CD4-positive, alpha-beta T cell (primary cell): ENCODE measurements around the gene SCAMP1. TPM values are rescaled to one million over a fixed set of nuclear protein-coding genes. Genes with fewer than 3 reads are reported as not detected.
"Not testable (repeated sequence)": the region's sequence is repeated elsewhere in the genome, so short reads cannot be mapped to it uniquely, and the experiment has no call there.

ENCODE experiments used
- ATAC-seq: fragments of 200-7000 bp; cut with Tn5 transposase; one replicate; pipeline ENCODE4 v1.10.0; 2022; ENCODE audit warnings: mild to moderate bottlenecking; ENCODE audit not compliant: poor library complexity
- CTCF ChIA-PET: fragments of 350-600 bp; sonication (Branson Sonifier 250); formaldehyde crosslinking; loops from one replicate; lab custom pipeline; 2021; ENCODE audit warnings: antibody characterized with exemption, inconsistent platforms; lab: Charles Lee
- POLR2A ChIA-PET: fragments of 350-600 bp; sonication (Branson Sonifier 250); formaldehyde crosslinking; loops from one replicate; lab custom pipeline; 2021; ENCODE audit warnings: antibody characterized with exemption, inconsistent platforms; lab: Charles Lee
- DNase-seq, 14 experiments: peaks; one replicate each; pipeline ENCODE4 v3.0.0-alpha.2; 2013 to 2020; ENCODE audit warnings: mixed read lengths in 2 of 14
- H3K27ac ChIP-seq, 2 donors: one replicate each; pipeline versions ENCODE4 v1.5.1 to v1.7.0; 2013; ENCODE audit warnings: low read length in 2 of 2, low read depth in 1 of 2, mild to moderate bottlenecking in 1 of 2
- H3K27me3 ChIP-seq, 2 experiments: 1 replicate in 1 of 2; 2 replicates in 1 of 2; pipeline versions ENCODE4 v1.6.1 to v1.7.0; 2013; ENCODE audit warnings: low read length in 2 of 2, control low read depth in 1 of 2, mild to moderate bottlenecking in 1 of 2, moderate library complexity in 1 of 2; ENCODE audit not compliant: insufficient read depth in 2 of 2, control insufficient read depth in 1 of 2
- H3K36me3 ChIP-seq: one replicate; pipeline ENCODE4 v1.6.1; 2013; ENCODE audit warnings: low read length, control low read depth; ENCODE audit not compliant: insufficient read depth
- H3K4me1 ChIP-seq: one replicate; pipeline ENCODE4 v1.6.1; 2013; ENCODE audit warnings: low read length, control low read depth; ENCODE audit not compliant: insufficient read depth
- H3K4me3 ChIP-seq: one replicate; pipeline ENCODE4 v1.5.1; 2013; ENCODE audit warnings: mild to moderate bottlenecking, low read length, moderate library complexity
- H3K9me3 ChIP-seq, 2 experiments: 1 replicate in 1 of 2; 2 replicates in 1 of 2; pipeline versions ENCODE4 v1.6.1 to v1.7.0; 2013; ENCODE audit warnings: low read length in 2 of 2, mild to moderate bottlenecking in 2 of 2, control low read depth in 1 of 2, moderate library complexity in 1 of 2; ENCODE audit not compliant: control insufficient read depth in 1 of 2, insufficient read depth in 1 of 2
- H3K27ac Mint-ChIP-seq: one replicate; pipeline ENCODE4 v1.8.0; 2020; ENCODE audit warnings: mixed read lengths
- H3K27me3 Mint-ChIP-seq: one replicate; pipeline ENCODE4 v1.8.0; 2021; ENCODE audit warnings: mixed read lengths
- H3K36me3 Mint-ChIP-seq: one replicate; pipeline ENCODE4 v1.8.0; 2021; ENCODE audit warnings: low read depth, mixed read lengths
- H3K4me1 Mint-ChIP-seq: one replicate; pipeline ENCODE4 v1.8.0; 2021; ENCODE audit warnings: low read depth, mixed read lengths
- H3K4me3 Mint-ChIP-seq: one replicate; pipeline ENCODE4 v1.8.0; 2020; ENCODE audit warnings: mild to moderate bottlenecking, mixed read lengths
- H3K9me3 Mint-ChIP-seq: one replicate; pipeline ENCODE4 v1.8.0; 2020; ENCODE audit warnings: mixed read lengths
- CTCF ChIP-seq: fragments of 200-600 bp; IDR thresholded peaks from one replicate; pipeline ENCODE4 v1.8.0; 2022; ENCODE audit warnings: antibody characterized with exemption, mild to moderate bottlenecking
- intact Hi-C, 2 experiments: fragments of 100-400 bp; cut with DNase I in 1 of 2; cut with micrococcal nuclease in 1 of 2; formaldehyde crosslinking; loops; one replicate each; pipeline versions ENCODE4 v1.15.1 to v1.9.0; 2023 to 2025; cut with DNase I, micrococcal nuclease
- total RNA-seq, 174 experiments: library from RNA in 2 of 174; stranded (reverse) in 2 of 174; gene quantifications; one replicate each; pipeline ENCODE4 v1.2.3 and lab custom pipeline; 2021 to 2026

Gene SCAMP1
- total RNA-seq, 2 experiments from 2014 or later = 16.0 to 18.4 TPM

- ChIA-PET CTCF (no interaction called here), POLR2A (no interaction called here)
- Mint-ChIP-seq H3K9me3 (peaks cover 8% of the 10 kb centered on the region), H3K27me3 (no peaks in the 10 kb centered on the region), H3K4me3 (no peak overlapping the region), H3K36me3 (peaks cover 95% of the 10 kb centered on the region), H3K4me1 (peaks cover 12% of the 10 kb centered on the region), H3K27ac (no peak overlapping the region)
- Histone ChIP-seq H3K36me3 (peaks cover 15% of the 10 kb centered on the region), H3K9me3 (no peaks in the 10 kb centered on the region), H3K27me3 (no peaks in the 10 kb centered on the region), H3K4me1 (no peaks in the 10 kb centered on the region), H3K27ac (no peak overlapping the region), H3K4me3 (no peak overlapping the region)
- no peak for ATAC-seq
- no peak for DNase-seq
- no peak for TF ChIP-seq CTCF
- intact Hi-C loops = no loop called here
These were observed 73.6 kb downstream of the SCAMP1 start for GRCh38 chr5:78433972-78434371.

- Mint-ChIP-seq H3K27ac (no peak overlapping the region), H3K4me1 (no peaks in the 10 kb centered on the region), H3K4me3 (no peak overlapping the region), H3K9me3 (no peaks in the 10 kb centered on the region), H3K27me3 (no peaks in the 10 kb centered on the region), H3K36me3 (peaks cover 67% of the 10 kb centered on the region)
- Histone ChIP-seq H3K27ac (no peak overlapping the region), H3K36me3 (peaks cover 9% of the 10 kb centered on the region), H3K9me3 (peaks cover 0 to 8% of the 10 kb centered on the region in 2 experiments), H3K4me1 (no peaks in the 10 kb centered on the region), H3K27me3 (no peaks in the 10 kb centered on the region), H3K4me3 (no peak overlapping the region)
- intact Hi-C loops = no loop called here
- ATAC-seq = no peak
- no peak for TF ChIP-seq CTCF
- no peak for DNase-seq
- ChIA-PET CTCF (no interaction called here), POLR2A (no interaction called here)
These were observed 87.5 kb downstream of the SCAMP1 start for GRCh38 chr5:78447775-78448424.

- Mint-ChIP-seq H3K9me3 (no peaks in the 10 kb centered on the region), H3K4me1 (no peaks in the 10 kb centered on the region), H3K36me3 (peaks cover 58% of the 10 kb centered on the region), H3K27ac (no peak overlapping the region), H3K4me3 (no peak overlapping the region), H3K27me3 (no peaks in the 10 kb centered on the region)
- Histone ChIP-seq H3K4me3 (no peak overlapping the region), H3K27me3 (no peaks in the 10 kb centered on the region), H3K27ac (no peak overlapping the region), H3K4me1 (no peaks in the 10 kb centered on the region), H3K36me3 (peaks cover 9% of the 10 kb centered on the region), H3K9me3 (peaks cover 0 to 8% of the 10 kb centered on the region in 2 experiments)
- intact Hi-C loops = no loop called here
- no peak for TF ChIP-seq CTCF
- ChIA-PET CTCF (no interaction called here), POLR2A (no interaction called here)
- DNase-seq = no peak
- no peak for ATAC-seq
These were observed 88.7 kb downstream of the SCAMP1 start for GRCh38 chr5:78449103-78449502.

- H3K9me3 ChIP-seq, H3K4me1 ChIP-seq, H3K4me3 ChIP-seq, H3K9me3 Mint-ChIP-seq, H3K27me3 ChIP-seq, DNase-seq, H3K4me1 Mint-ChIP-seq, intact Hi-C loops, H3K36me3 ChIP-seq, H3K27me3 Mint-ChIP-seq, H3K4me3 Mint-ChIP-seq, H3K27ac Mint-ChIP-seq, CTCF ChIA-PET, POLR2A ChIA-PET, H3K27ac ChIP-seq, ATAC-seq: not testable (repeated sequence)
- peaks cover 46% of the 10 kb centered on the region for H3K36me3 Mint-ChIP-seq
These were observed 97.1 kb downstream of the SCAMP1 start for GRCh38 chr5:78457507-78457906.
